Hematopoietic multipotent progenitor cell treated with erythropoietin and hydrocortisone succinate and interleukin-3 and kit ligand, for 6 days (in vitro differentiated cells): Measurements from ENCODE around the gene ZNF385C.
"Not testable (repeated sequence)": the region's sequence is repeated elsewhere in the genome, so short reads cannot be mapped to it uniquely, and the experiment has no call there.

Source experiments
- DNase-seq: peaks from one replicate; pipeline ENCODE4 v3.0.0-alpha.2; 2015

The ZNF385C gene

GRCh38 chr17:42097691-42098631 lies at the start of gene ZNF385C:
Gene ZNF385C (minus strand): TSS chr17:42098473. CDS start chr17:42063056, 35,417 bp downstream.
- DNase-seq, result no peak

GRCh38 chr17:42146911-42147607 lies 48.8 kb upstream of the ZNF385C start:
- no peak for DNase-seq

- DNase-seq, result not testable (repeated sequence)
Measured at GRCh38 chr17:42143138-42143537, 44.9 kb upstream of the ZNF385C start.

- DNase-seq, result no peak
Measured at GRCh38 chr17:42142371-42142896, 44.2 kb upstream of the ZNF385C start.

- DNase-seq, result no peak
Measured at GRCh38 chr17:42141382-42141781, 43.1 kb upstream of the ZNF385C start.

- not testable (repeated sequence) for DNase-seq
Measured at GRCh38 chr17:42140690-42141089, 42.4 kb upstream of the ZNF385C start.

- DNase-seq, result no peak
Measured at GRCh38 chr17:42138749-42139492, 40.6 kb upstream of the ZNF385C start.

- no peak for DNase-seq
Measured at GRCh38 chr17:42136654-42137051, 38.4 kb upstream of the ZNF385C start.

- peak; percentile 54 for DNase-seq
Measured at GRCh38 chr17:42135664-42136653, 37.7 kb upstream of the ZNF385C start.

- no peak for DNase-seq
Measured at GRCh38 chr17:42135151-42135550, 36.9 kb upstream of the ZNF385C start.

- DNase-seq, result peak; percentile 55
Measured at GRCh38 chr17:42133461-42134041, 35.3 kb upstream of the ZNF385C start.

- peak; percentile 84 for DNase-seq
Measured at GRCh38 chr17:42132941-42133340, 34.7 kb upstream of the ZNF385C start.

- no peak for DNase-seq
Measured at GRCh38 chr17:42131981-42132432, 33.7 kb upstream of the ZNF385C start.

GRCh38 chr17:42131232-42131631 lies 33.0 kb upstream of the ZNF385C start:
- no peak for DNase-seq

- DNase-seq, result no peak
Measured at GRCh38 chr17:42130310-42130936, 32.1 kb upstream of the ZNF385C start.

GRCh38 chr17:42129109-42129837 lies 31.0 kb upstream of the ZNF385C start:
- no peak for DNase-seq

GRCh38 chr17:42127414-42127813 lies 29.1 kb upstream of the ZNF385C start:
- no peak for DNase-seq

GRCh38 chr17:42126836-42127235 lies 28.6 kb upstream of the ZNF385C start:
- no peak for DNase-seq

GRCh38 chr17:42125565-42125964 lies 27.3 kb upstream of the ZNF385C start:
- DNase-seq, result no peak

- DNase-seq, result no peak
Measured at GRCh38 chr17:42124256-42124655, 26.0 kb upstream of the ZNF385C start.
